GM12873 (cell line): Measurements from ENCODE around the gene NEK10.

ENCODE experiments used
- TF ChIP-seq, protein P1 (sequence below): IDR thresholded peaks from 2 replicates; pipeline ENCODE4 v1.5.1; 2012; ENCODE audit warnings: low read depth, mild to moderate bottlenecking, moderate library complexity, low read length, control low read depth; ENCODE audit not compliant: insufficient read depth; ENCODE audit errors: missing control alignments

Gene NEK10

DNA sequence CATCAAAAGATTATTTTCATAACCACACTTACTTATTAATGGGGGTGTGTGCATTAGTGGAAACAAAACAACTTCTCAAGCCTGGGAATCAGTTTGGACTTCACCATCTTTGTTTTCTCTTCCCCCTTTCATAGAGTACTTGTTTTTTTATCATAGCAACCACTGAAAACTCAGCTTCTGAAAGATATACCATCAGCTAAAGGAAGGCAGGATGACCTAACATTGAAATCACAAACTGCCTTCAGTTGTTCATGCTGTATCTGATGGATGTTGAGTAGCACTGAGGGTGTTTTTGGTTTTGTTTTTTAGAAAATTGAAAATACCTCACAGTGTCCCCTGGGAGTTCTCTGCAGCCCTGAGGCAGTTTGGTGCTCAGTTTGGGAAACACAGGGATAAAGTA lies 46.5 kb downstream of the NEK10 start:
- TF ChIP-seq, protein P1, sequence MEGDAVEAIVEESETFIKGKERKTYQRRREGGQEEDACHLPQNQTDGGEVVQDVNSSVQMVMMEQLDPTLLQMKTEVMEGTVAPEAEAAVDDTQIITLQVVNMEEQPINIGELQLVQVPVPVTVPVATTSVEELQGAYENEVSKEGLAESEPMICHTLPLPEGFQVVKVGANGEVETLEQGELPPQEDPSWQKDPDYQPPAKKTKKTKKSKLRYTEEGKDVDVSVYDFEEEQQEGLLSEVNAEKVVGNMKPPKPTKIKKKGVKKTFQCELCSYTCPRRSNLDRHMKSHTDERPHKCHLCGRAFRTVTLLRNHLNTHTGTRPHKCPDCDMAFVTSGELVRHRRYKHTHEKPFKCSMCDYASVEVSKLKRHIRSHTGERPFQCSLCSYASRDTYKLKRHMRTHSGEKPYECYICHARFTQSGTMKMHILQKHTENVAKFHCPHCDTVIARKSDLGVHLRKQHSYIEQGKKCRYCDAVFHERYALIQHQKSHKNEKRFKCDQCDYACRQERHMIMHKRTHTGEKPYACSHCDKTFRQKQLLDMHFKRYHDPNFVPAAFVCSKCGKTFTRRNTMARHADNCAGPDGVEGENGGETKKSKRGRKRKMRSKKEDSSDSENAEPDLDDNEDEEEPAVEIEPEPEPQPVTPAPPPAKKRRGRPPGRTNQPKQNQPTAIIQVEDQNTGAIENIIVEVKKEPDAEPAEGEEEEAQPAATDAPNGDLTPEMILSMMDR: no peak

- TF ChIP-seq, protein P1: no peak
Observed at GRCh38 chr3:27319847-27320526, 49.2 kb downstream of the NEK10 start.

- TF ChIP-seq, protein P1: no peak
Observed at GRCh38 chr3:27319304-27319703, 49.9 kb downstream of the NEK10 start.

DNA sequence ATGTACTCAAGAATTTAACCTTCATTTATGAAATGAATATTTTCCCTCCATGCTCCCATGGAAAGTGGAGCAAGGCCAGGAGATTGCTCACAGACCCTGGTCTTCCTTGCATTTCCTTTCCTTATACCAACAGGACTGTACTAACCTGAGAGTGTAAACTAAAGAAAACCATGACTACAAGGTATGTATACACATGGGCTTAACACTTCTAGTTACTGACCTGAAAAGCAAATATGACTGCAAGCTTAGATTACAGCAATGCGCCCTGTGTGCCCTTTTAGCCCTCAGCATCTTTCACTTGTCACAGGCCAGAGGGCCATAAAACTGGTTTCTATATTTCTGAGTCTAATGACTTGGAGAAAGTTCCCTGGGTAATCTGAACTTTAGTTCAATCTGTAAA lies 52.1 kb downstream of the NEK10 start:
- TF ChIP-seq, protein P1: no peak

GRCh38 chr3:27315003-27315402 lies 54.2 kb downstream of the NEK10 start:
- TF ChIP-seq, protein P1: no peak

GRCh38 chr3:27312044-27312668 lies 57.0 kb downstream of the NEK10 start:
- TF ChIP-seq, protein P1: peak; percentile 73

GRCh38 chr3:27311400-27311799 lies 57.8 kb downstream of the NEK10 start:
- TF ChIP-seq, protein P1: no peak
